Myocyte (in vitro differentiated cells): ENCODE measurements around the gene ANXA8L1. TPM values are rescaled to one million over a fixed set of nuclear protein-coding genes. Genes with fewer than 3 reads are reported as not detected.
A peak's percentile ranks its signal among the peaks of the same experiment; 100 is the strongest.
"Not testable (repeated sequence)": the region's sequence is repeated elsewhere in the genome, so short reads cannot be mapped to it uniquely, and the experiment has no call there.

Experiments
- DNase-seq: peaks from one replicate; pipeline ENCODE4 v3.0.0-alpha.2; 2012; ENCODE audit warnings: low read depth
- total RNA-seq: library from RNA; depleted of rRNA; stranded (reverse); fragments of >200 nt; gene quantifications from 2 replicates; pipeline ENCODE4 v1.2.3, GENCODE V29; 2014

ANXA8L1 gene
- total RNA-seq, 1 donor from 2014 or later: not detected

- DNase-seq: not testable (repeated sequence)
These were observed 21.1 kb downstream of the ANXA8L1 start for GRCh38 chr10:46396441-46397279.

DNA sequence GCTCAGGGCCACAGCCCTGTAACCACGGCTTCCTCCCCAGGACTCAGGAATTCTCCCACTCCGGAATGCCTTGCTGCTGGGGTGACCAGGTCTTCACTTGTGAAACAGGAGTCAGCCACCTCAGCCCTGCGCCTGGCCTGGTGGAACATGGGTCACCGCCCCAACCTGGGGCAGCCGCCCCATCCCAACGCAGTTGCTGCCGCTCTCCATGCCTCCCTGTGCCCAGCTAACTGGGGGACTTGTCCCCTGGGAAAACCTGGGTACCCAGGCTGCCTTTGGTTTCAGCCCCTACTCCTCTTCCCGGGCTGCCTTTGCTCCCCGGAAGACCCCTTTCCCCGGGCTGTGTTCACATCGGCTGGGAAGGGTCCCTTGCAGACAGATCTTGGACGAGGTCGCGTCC lies 22.2 kb downstream of the ANXA8L1 start:
- DNase-seq: not testable (repeated sequence)

DNA sequence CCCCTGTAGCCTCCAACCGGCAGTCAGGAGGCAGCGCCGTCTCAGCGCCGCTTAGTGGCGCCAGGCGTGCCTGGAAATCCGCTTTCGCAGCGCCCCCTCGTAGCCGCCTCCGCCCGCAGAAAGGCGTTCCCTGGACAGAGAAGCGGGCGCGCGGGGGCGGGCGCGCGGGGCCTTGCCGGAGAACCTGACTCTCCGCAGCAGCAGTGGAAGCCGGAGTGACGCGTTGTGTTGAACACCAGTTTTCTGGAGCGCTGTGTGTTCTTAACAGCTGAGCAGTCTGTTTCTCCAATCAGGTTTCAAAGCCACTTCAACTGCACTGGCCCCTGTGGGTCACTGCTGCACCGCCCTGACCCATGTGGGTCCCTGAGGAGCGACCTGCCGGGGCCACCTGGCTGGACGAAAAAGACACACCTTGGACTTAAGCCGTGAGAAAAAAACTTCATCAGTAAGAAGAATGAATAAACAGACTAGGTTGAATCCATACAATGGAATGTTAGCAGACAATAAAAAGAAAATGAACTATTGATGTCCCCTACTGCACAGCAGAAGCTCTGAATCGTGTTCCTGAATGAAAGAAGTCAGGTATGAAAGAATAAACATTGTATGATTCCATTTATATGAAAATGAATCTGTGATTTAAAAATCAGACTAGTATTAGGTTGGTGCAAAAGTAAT lies 22.8 kb downstream of the ANXA8L1 start:
- DNase-seq: peak; percentile 0

DNA sequence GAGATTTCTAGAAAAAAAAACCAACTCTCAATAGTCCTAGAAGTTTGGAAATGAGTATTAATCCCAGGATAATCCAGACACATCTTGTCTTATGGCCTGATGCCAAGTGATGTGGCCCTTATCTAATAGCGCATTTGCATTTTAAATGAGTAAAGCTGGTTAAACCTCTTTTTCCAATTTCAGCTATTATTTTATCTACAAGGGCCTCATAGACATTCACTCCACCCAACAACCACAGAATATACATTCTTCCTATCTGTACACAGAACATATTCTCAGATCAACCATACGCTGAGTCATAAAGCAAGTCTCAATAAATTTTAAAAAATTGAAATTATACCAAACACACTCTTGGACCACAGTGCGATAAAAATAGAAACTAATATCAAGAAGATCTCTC lies 34.0 kb downstream of the ANXA8L1 start:
- not testable (repeated sequence) for DNase-seq

DNA sequence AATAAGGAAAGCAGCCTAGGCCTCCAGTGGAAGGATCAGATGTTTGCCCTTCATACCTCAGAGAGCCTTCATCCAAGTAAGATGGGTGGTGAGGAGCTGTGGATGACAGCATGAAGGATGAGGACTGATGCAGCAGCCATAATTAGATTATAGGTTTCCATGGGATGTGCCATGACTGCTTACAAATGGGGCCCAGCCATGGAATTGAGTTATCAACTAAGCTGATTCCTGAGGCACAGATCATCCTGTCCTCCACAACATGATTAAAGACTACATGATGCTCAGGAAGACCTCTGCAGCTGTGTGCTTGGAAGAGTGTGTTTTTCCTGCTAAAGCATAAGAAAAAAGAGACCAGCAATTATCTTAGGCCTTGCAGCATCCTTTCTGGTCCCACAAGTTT lies 35.5 kb downstream of the ANXA8L1 start:
- not testable (repeated sequence) for DNase-seq

DNA sequence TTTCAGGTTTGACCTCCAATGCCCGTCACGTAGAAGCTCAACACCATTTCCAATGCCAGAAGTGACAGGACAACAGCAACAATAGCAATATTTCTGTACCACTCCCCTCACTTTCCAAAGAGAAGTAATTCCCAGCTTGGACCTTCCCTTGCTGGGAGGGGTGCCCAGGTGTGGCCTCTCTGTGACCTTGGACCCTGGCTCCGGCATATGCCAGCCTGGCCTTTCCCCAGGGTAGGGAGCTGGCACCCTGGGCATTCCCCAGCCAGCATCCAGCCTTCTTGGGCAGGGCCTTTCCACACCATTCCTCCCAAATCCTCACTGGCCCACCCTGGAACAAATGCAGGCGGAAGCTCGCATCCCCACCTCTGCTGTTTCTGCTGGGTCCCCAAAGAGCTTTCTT lies 37.1 kb downstream of the ANXA8L1 start:
- DNase-seq: not testable (repeated sequence)

DNA sequence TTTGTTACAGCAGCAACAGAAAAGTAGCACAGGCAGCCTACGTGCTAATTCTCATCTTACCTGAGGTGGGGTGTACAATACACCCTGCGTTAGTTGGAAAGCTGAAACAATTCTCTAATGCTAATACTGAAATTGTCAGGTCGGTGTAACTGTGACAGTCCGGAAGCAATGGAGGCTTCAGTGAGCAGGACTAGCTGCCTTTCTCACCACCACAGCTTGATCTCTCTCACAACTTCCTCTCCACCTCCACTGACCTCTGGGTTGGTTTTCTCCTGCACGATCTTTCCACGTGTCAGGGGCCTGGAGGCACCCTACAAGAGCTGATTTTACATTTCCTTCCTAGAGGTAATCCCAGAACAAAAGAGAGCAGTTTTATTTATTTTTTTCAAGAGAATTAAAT lies 39.7 kb downstream of the ANXA8L1 start:
- DNase-seq: not testable (repeated sequence)

GRCh38 chr10:46418283-46418682 lies 42.7 kb downstream of the ANXA8L1 start:
- not testable (repeated sequence) for DNase-seq

DNA sequence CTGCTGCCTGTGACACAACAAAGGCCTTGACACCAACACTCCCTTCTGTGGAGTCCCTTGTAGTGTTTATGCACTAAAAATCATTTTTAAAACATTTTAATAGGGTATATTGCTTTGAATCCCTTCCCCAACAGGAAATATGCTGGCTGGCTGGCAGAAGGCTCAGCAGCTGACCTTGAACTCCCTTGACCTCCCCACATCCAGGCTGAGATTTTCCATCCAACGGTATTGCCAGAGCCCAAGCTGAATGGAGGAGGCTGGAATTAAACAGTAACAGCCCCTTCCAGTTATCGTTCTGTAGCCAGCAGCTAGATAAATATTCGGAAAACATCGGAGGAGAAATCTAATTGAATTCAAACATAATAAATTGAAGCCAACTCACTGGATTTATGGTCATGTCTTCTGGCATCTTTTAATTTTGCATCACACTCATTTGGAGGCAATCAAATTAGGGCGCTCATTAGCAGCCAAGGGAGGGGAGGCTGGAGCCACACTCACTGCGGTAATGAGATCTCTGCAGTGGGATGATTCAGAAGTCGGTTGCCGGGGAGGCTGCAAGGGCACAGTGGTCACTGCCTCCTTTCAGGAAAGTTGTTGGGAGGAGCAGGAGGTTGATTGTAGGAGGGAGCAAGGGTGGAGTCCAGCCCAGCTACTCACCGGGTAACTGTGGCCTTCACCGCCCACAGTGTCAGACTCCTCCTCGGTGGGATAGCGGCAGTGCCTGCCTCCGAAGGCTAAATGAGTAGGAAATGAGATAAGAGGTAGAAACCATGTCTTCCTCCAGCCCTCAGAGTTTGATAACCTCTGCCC lies 44.2 kb downstream of the ANXA8L1 start:
- not testable (repeated sequence) for DNase-seq

- DNase-seq: not testable (repeated sequence)
These were observed 48.0 kb downstream of the ANXA8L1 start for GRCh38 chr10:46423550-46423949.

- not testable (repeated sequence) for DNase-seq
These were observed 65.4 kb downstream of the ANXA8L1 start for GRCh38 chr10:46440942-46441341.

Other genes starting within 250 kb of the ANXA8L1 start
- not detected in 2 replicates for gene ANTXRL, start 88.8 kb upstream of the ANXA8L1 start, total RNA-seq
- gene NPY4R, start 90.2 kb downstream of the ANXA8L1 start, total RNA-seq: not detected in 2 replicates
- gene GPRIN2, start 180.9 kb downstream of the ANXA8L1 start, total RNA-seq: not detected in 2 replicates
- gene SYT15, start 203.4 kb downstream of the ANXA8L1 start, total RNA-seq: 0.03 TPM in 1 of 2 replicates, not detected in the other